Mesothelial cell of epicardium (in vitro differentiated cells): ENCODE results near the gene DNAJC13. TPM values are rescaled to one million over a fixed set of nuclear protein-coding genes. Genes with fewer than 3 reads are reported as not detected.

ENCODE experiments used
- DNase-seq, 2 experiments: peaks; one replicate each; pipeline ENCODE4 v3.0.0; 2021; ENCODE audit warnings: low spot score in 2 of 2; ENCODE audit not compliant: unreplicated experiment in 2 of 2
- H3K27ac Mint-ChIP-seq: 2 replicates; pipeline ENCODE4 v1.8.0; 2021; ENCODE audit warnings: mixed read lengths
- H3K27me3 Mint-ChIP-seq: 2 replicates; pipeline ENCODE4 v1.8.0; 2021; ENCODE audit warnings: low read depth, mixed read lengths
- H3K36me3 Mint-ChIP-seq: 2 replicates; pipeline ENCODE4 v1.8.0; 2021; ENCODE audit warnings: mixed read lengths
- H3K4me1 Mint-ChIP-seq: 2 replicates; pipeline ENCODE4 v1.8.0; 2021; ENCODE audit warnings: mixed read lengths
- H3K4me3 Mint-ChIP-seq: 2 replicates; pipeline ENCODE4 v1.8.0; 2021; ENCODE audit warnings: mild to moderate bottlenecking, moderate library complexity, mixed read lengths
- H3K9me3 Mint-ChIP-seq: 2 replicates; pipeline ENCODE4 v1.8.0; 2021; ENCODE audit warnings: mixed read lengths
- total RNA-seq: library from RNA; stranded (reverse); gene quantifications from 3 replicates; pipeline ENCODE4 v1.2.1, GENCODE V29; 2021
- TF ChIP-seq, protein P1 (sequence below): fragments of 200-600 bp; sonication (generic); IDR thresholded peaks from one replicate; pipeline ENCODE4 v1.5.0; 2021; ENCODE audit warnings: antibody characterized with exemption; ENCODE audit not compliant: unreplicated experiment

The DNAJC13 gene
- total RNA-seq, 1 donor from 2014 or later: 37.8 TPM

DNA sequence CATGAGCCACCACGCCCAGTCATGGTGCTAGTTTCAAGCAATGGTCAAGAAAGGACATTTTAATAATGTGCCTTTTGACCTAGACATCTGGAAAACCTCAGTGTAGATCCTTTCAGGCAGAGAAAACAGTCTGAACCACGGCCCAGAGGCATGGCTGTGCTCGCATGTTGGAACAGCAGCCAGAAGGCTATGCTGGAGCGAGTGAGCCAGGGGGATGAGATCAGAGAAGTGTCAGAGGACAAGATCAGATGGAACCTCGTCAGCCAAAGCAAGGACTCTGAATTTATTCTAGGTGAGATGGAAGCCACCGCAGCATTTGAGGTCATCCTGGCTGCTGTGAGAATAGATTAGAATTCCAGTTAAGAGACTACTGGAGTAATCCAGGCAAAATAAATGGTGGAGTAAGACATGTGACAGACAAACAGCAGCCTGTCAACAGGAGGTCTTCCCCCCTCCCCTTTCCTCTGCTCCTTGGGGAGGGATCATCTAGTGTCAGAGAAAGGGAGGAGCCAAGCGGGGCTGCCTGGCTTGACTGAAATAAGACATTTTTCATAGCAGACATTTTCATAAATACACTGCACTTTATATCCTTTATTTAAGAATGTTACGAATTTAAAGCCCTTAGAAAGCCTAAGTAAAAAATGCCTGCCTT is 139.3 kb downstream of the DNAJC13 start:
- H3K27me3 Mint-ChIP-seq: no peaks in the 10 kb centered on the region
- peaks cover 10% of the 10 kb centered on the region for H3K36me3 Mint-ChIP-seq
- no peak overlapping the region for H3K27ac Mint-ChIP-seq
- no peak for DNase-seq
- no peak overlapping the region for H3K4me3 Mint-ChIP-seq
- H3K9me3 Mint-ChIP-seq: no peaks in the 10 kb centered on the region
- peaks cover 2% of the 10 kb centered on the region for H3K4me1 Mint-ChIP-seq
- TF ChIP-seq, protein P1, sequence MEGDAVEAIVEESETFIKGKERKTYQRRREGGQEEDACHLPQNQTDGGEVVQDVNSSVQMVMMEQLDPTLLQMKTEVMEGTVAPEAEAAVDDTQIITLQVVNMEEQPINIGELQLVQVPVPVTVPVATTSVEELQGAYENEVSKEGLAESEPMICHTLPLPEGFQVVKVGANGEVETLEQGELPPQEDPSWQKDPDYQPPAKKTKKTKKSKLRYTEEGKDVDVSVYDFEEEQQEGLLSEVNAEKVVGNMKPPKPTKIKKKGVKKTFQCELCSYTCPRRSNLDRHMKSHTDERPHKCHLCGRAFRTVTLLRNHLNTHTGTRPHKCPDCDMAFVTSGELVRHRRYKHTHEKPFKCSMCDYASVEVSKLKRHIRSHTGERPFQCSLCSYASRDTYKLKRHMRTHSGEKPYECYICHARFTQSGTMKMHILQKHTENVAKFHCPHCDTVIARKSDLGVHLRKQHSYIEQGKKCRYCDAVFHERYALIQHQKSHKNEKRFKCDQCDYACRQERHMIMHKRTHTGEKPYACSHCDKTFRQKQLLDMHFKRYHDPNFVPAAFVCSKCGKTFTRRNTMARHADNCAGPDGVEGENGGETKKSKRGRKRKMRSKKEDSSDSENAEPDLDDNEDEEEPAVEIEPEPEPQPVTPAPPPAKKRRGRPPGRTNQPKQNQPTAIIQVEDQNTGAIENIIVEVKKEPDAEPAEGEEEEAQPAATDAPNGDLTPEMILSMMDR: no peak

DNA sequence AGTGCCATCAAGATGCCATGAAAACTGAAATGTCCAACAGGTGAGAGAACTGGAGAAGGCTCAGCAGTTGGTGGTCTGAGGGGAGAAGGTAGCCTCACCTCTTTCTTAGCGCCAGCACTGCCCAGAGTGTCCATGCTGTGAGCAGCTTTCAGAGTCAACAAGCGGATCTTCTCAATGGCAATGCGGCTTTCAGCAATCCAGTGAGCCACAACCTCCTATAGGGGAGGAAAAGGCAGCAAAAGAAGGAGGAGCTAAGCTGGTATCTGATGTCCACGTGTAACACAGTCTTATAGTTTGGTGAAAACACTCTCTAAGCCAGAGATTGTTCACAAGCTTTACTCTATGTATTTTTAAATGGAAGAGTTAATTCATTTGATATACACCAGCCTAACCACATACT is 143.7 kb downstream of the DNAJC13 start:
- H3K27me3 Mint-ChIP-seq: no peaks in the 10 kb centered on the region
- peaks cover 21% of the 10 kb centered on the region for H3K36me3 Mint-ChIP-seq
- H3K9me3 Mint-ChIP-seq: peaks cover 6% of the 10 kb centered on the region
- DNase-seq: no peak
- H3K27ac Mint-ChIP-seq: no peak overlapping the region
- TF ChIP-seq, protein P1: no peak
- H3K4me3 Mint-ChIP-seq: no peak overlapping the region
- H3K4me1 Mint-ChIP-seq: peaks cover 2% of the 10 kb centered on the region

DNA sequence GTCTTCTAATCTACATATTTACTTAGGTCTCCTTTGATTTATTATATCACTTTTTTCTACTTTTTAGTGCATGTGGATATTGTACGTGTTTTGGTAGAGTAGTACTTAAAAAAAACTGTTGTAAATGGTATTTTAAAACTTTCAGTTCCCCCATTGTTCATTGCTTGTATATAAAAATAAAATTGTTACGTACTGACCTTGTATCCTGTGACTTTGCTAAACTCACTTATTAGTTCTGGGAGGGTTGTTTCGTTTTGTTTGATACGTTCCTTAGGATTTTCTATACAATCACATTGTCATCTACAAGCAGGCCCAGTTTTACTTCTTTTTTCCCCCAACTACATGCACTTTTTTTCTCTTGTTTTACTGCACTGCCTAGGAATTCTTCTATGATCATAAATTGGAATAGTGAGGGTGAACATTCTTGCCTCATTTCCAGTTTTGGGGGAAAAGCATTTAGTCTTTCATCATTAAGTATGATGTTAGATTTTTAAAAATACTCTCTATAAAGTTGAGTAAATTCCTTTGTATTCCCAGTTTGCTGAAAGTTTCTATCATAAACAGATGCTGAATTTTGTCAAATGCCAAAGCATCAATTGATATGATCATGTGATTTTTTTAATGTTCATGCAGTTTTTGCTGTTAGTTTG is 146.2 kb downstream of the DNAJC13 start:
- Mint-ChIP-seq H3K4me1 (peaks cover 2% of the 10 kb centered on the region), H3K27ac (no peak overlapping the region), H3K4me3 (no peak overlapping the region), H3K36me3 (peaks cover 17% of the 10 kb centered on the region), H3K27me3 (no peaks in the 10 kb centered on the region), H3K9me3 (peaks cover 6% of the 10 kb centered on the region)
- DNase-seq: no peak
- TF ChIP-seq, protein P1: no peak

DNA sequence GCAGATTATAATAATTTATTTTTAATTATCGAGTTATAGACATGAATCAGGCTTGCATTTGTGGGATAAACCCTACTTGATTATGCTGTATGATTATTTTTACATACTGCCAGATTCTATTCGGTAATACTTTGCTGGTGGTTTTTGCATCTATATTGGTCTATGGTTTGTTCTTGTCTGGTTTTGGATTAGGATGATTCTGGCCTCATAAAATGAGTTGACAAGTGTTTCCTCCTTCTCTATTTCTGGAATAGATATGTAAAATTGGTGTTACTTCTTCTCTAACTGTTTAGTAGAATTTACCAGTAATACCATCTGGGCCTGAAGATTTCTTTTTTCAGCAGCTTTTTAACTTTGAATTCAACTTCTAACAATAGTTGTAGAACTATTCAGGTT is 146.8 kb downstream of the DNAJC13 start:
- DNase-seq: no peak
- peaks cover 14% of the 10 kb centered on the region for H3K36me3 Mint-ChIP-seq
- H3K27ac Mint-ChIP-seq: no peak overlapping the region
- H3K9me3 Mint-ChIP-seq: peaks cover 6% of the 10 kb centered on the region
- H3K27me3 Mint-ChIP-seq: no peaks in the 10 kb centered on the region
- H3K4me3 Mint-ChIP-seq: no peak overlapping the region
- H3K4me1 Mint-ChIP-seq: peaks cover 2% of the 10 kb centered on the region
- TF ChIP-seq, protein P1: no peak

DNA sequence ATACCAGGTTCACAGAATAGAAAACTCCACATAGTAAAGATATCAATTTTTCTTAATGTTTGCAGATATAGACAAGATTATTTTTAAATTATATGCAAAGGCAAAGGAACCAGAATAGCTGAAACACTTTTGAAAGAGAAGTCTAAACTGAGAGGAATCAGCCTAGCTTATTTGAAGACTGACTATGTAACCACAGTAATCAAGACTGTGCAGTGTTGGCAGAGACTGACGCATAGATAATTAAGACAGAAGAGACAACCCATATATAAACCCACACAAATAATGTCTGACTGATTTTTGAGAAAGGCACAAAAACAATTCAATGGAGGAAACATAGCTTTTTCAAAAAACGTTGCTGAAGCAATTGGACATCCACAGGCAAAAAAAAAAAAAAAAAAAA is 151.1 kb downstream of the DNAJC13 start:
- no peak overlapping the region for H3K27ac Mint-ChIP-seq
- H3K36me3 Mint-ChIP-seq: peaks cover 30% of the 10 kb centered on the region
- H3K4me1 Mint-ChIP-seq: no peaks in the 10 kb centered on the region
- DNase-seq: no peak
- TF ChIP-seq, protein P1: no peak
- no peaks in the 10 kb centered on the region for H3K27me3 Mint-ChIP-seq
- H3K4me3 Mint-ChIP-seq: no peak overlapping the region
- peaks cover 12% of the 10 kb centered on the region for H3K9me3 Mint-ChIP-seq
